ENCODE results near the gene FOLR3.

The FOLR3 gene

GRCh38 chr11:72127923-72128322 lies 7.6 kb upstream of the FOLR3 start:
- Mint-ChIP-seq H3K27ac (no peak overlapping the region), H3K27me3 (ENCODE audit: low read depth) (peaks cover 21% of the 10 kb centered on the region), H3K9me3 (peaks cover 26% of the 10 kb centered on the region), H3K36me3 (ENCODE audit: low read depth) (peaks cover 5% of the 10 kb centered on the region), H3K4me3 (no peak overlapping the region), H3K4me1 (no peaks in the 10 kb centered on the region)
- TF ChIP-seq CTCF (IDR thresholded peaks at IDR 0.05; ENCODE audit: unreplicated experiment in 3 of 3), result no peak

- H3K9me3 Mint-ChIP-seq, result peaks cover 28% of the 10 kb centered on the region
- H3K4me1 Mint-ChIP-seq, result no peaks in the 10 kb centered on the region
- H3K27ac Mint-ChIP-seq, result no peak overlapping the region
- H3K4me3 Mint-ChIP-seq, result no peak overlapping the region
- peaks cover 27% of the 10 kb centered on the region for H3K27me3 Mint-ChIP-seq (ENCODE audit: low read depth)
- no peak for TF ChIP-seq CTCF (IDR thresholded peaks at IDR 0.05; ENCODE audit: unreplicated experiment in 3 of 3)
- peaks cover 5% of the 10 kb centered on the region for H3K36me3 Mint-ChIP-seq (ENCODE audit: low read depth)
Observed at GRCh38 chr11:72129381-72129780, 6.1 kb upstream of the FOLR3 start.

GRCh38 chr11:72132646-72133045 lies 2.9 kb upstream of the FOLR3 start:
- peaks cover 22% of the 10 kb centered on the region for H3K9me3 Mint-ChIP-seq
- no peak for TF ChIP-seq CTCF (IDR thresholded peaks at IDR 0.05; ENCODE audit: unreplicated experiment in 3 of 3)
- H3K36me3 Mint-ChIP-seq (ENCODE audit: low read depth), result peaks cover 5% of the 10 kb centered on the region
- no peak overlapping the region for H3K4me3 Mint-ChIP-seq
- peaks cover 27% of the 10 kb centered on the region for H3K27me3 Mint-ChIP-seq (ENCODE audit: low read depth)
- no peaks in the 10 kb centered on the region for H3K4me1 Mint-ChIP-seq
- no peak overlapping the region for H3K27ac Mint-ChIP-seq

- Mint-ChIP-seq H3K27ac (no peak overlapping the region), H3K4me1 (no peaks in the 10 kb centered on the region), H3K4me3 (no peak overlapping the region), H3K9me3 (peaks cover 5% of the 10 kb centered on the region), H3K36me3 (ENCODE audit: low read depth) (no peaks in the 10 kb centered on the region), H3K27me3 (ENCODE audit: low read depth) (peaks cover 14% of the 10 kb centered on the region)
- TF ChIP-seq CTCF (IDR thresholded peaks at IDR 0.05; ENCODE audit: unreplicated experiment in 3 of 3), result no peak
Observed at GRCh38 chr11:72135891-72136683, 562 bp downstream of the FOLR3 start.

- H3K4me1 Mint-ChIP-seq, result no peaks in the 10 kb centered on the region
- H3K27ac Mint-ChIP-seq, result no peak overlapping the region
- H3K4me3 Mint-ChIP-seq, result no peak overlapping the region
- no peaks in the 10 kb centered on the region for H3K36me3 Mint-ChIP-seq (ENCODE audit: low read depth)
- H3K27me3 Mint-ChIP-seq (ENCODE audit: low read depth), result peaks cover 19% of the 10 kb centered on the region
- H3K9me3 Mint-ChIP-seq, result peaks cover 5% of the 10 kb centered on the region
- TF ChIP-seq CTCF (IDR thresholded peaks at IDR 0.05; ENCODE audit: unreplicated experiment in 3 of 3), result no peak
Observed at GRCh38 chr11:72136684-72137262, 1.2 kb downstream of the FOLR3 start.

All from nephron (organoid).